DOHH2 (cell line): Measurements from ENCODE around the gene ZNF576.

Experiments used
- H3F3A ChIP-seq: fragments of 200-600 bp; sonication (generic), shearing (Covaris generic); 2 replicates; pipeline ENCODE4 v1.6.0; 2016; ENCODE audit warnings: antibody characterized with exemption, mild to moderate bottlenecking; ENCODE audit not compliant: control insufficient read depth, insufficient read depth
- H3K27ac ChIP-seq: fragments of 200-600 bp; sonication (generic); 2 replicates; pipeline ENCODE4 v1.5.1; 2014; ENCODE audit warnings: low read depth, mild to moderate bottlenecking, low read length, moderate library complexity
- H3K27me3 ChIP-seq: fragments of 200-600 bp; sonication (generic); 2 replicates; pipeline ENCODE4 v1.6.1; 2014; ENCODE audit warnings: mild to moderate bottlenecking, low read length, mixed read lengths; ENCODE audit not compliant: control insufficient read depth
- H3K36me3 ChIP-seq: fragments of 200-600 bp; sonication (generic); 2 replicates; pipeline ENCODE4 v1.6.1; 2014; ENCODE audit warnings: mild to moderate bottlenecking, low read length, moderate library complexity, mixed read lengths; ENCODE audit not compliant: control insufficient read depth
- H3K4me1 ChIP-seq: fragments of 200-600 bp; sonication (generic); 2 replicates; pipeline ENCODE4 v1.6.1; 2014; ENCODE audit warnings: mild to moderate bottlenecking, low read length, mixed read lengths; ENCODE audit not compliant: control insufficient read depth
- H3K4me2 ChIP-seq: fragments of 200-600 bp; sonication (generic); 2 replicates; pipeline ENCODE4 v1.6.0; 2014; ENCODE audit warnings: mild to moderate bottlenecking, low read length, moderate library complexity
- H3K4me3 ChIP-seq: fragments of 200-600 bp; sonication (generic); 2 replicates; pipeline ENCODE4 v1.5.1; 2014; ENCODE audit warnings: mild to moderate bottlenecking, low read length, mixed read lengths
- H3K79me2 ChIP-seq: fragments of 200-600 bp; sonication (generic); 2 replicates; pipeline ENCODE4 v1.6.1; 2014; ENCODE audit warnings: mild to moderate bottlenecking, low read length, mixed read lengths; ENCODE audit not compliant: control insufficient read depth
- H3K9me2 ChIP-seq: fragments of 200-600 bp; sonication (generic); replicated peaks from 2 replicates; pipeline ENCODE4 v1.6.1; 2014; ENCODE audit warnings: mild to moderate bottlenecking, low read length, mixed read lengths; ENCODE audit not compliant: control insufficient read depth
- H3K9me3 ChIP-seq: fragments of 200-600 bp; sonication (generic); 2 replicates; pipeline ENCODE4 v1.6.1; 2014; ENCODE audit warnings: antibody characterized with exemption, low read length, mixed read lengths; ENCODE audit not compliant: control insufficient read depth, insufficient read depth
- H4K20me1 ChIP-seq: fragments of 200-600 bp; sonication (generic); 2 replicates; pipeline ENCODE4 v1.6.0; 2014; ENCODE audit warnings: low read depth, mild to moderate bottlenecking, antibody characterized with exemption, low read length, moderate library complexity; ENCODE audit not compliant: control insufficient read depth, insufficient read depth
- EZH2phosphoT487 ChIP-seq: fragments of 200-600 bp; sonication (generic); IDR thresholded peaks from 2 replicates; pipeline ENCODE4 v1.6.1; 2017; ENCODE audit warnings: borderline replicate concordance, mild to moderate bottlenecking, antibody characterized with exemption, low read length, moderate library complexity, mixed read lengths
- TF ChIP-seq, protein P1 (sequence below): fragments of 200-600 bp; sonication (generic); IDR thresholded peaks from one replicate; pipeline ENCODE4 v1.5.1; 2014; ENCODE audit warnings: antibody characterized with exemption, mild to moderate bottlenecking, low read depth, low read length; ENCODE audit not compliant: poor library complexity, severe bottlenecking

The ZNF576 gene

DNA sequence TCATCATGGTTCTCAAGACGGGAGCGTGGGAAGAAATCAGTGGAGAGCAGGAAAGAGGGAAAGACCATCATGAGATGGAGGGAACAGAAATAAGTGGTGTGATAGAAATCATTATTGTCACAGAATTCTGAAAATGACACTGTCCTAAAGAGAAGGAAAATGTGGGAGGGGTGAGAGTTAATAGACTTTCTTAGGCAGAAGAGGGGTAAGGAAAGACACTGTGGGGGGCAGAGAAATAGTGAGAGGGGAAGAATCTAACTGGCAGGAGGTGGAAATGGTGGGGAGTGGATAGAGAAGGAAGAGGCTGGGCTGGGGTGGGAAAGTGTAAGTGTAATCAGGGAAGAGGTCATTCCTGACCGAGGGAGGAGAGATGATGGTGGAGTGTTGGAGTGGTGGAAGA, 17.6 kb upstream of the ZNF576 start:
- H3K4me3 ChIP-seq: no peak overlapping the region
- H3K4me1 ChIP-seq: peaks cover 44% of the 10 kb centered on the region
- H4K20me1 ChIP-seq: no peaks in the 10 kb centered on the region
- no peak overlapping the region for H3K27ac ChIP-seq
- TF ChIP-seq EZH2phosphoT487: no peak
- TF ChIP-seq, protein P1, sequence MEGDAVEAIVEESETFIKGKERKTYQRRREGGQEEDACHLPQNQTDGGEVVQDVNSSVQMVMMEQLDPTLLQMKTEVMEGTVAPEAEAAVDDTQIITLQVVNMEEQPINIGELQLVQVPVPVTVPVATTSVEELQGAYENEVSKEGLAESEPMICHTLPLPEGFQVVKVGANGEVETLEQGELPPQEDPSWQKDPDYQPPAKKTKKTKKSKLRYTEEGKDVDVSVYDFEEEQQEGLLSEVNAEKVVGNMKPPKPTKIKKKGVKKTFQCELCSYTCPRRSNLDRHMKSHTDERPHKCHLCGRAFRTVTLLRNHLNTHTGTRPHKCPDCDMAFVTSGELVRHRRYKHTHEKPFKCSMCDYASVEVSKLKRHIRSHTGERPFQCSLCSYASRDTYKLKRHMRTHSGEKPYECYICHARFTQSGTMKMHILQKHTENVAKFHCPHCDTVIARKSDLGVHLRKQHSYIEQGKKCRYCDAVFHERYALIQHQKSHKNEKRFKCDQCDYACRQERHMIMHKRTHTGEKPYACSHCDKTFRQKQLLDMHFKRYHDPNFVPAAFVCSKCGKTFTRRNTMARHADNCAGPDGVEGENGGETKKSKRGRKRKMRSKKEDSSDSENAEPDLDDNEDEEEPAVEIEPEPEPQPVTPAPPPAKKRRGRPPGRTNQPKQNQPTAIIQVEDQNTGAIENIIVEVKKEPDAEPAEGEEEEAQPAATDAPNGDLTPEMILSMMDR: no peak
- peaks cover 8% of the 10 kb centered on the region; the same call in 1 of the 2 replicates for H3K36me3 ChIP-seq
- no peaks in the 10 kb centered on the region for H3K9me3 ChIP-seq
- H3K27me3 ChIP-seq: peaks cover 8% of the 10 kb centered on the region; the same call in 1 of the 2 replicates
- H3F3A ChIP-seq: peaks cover 6% of the 10 kb centered on the region
- peaks cover 12% of the 10 kb centered on the region for H3K79me2 ChIP-seq
- no peak overlapping the region for H3K4me2 ChIP-seq
- H3K9me2 ChIP-seq: no peaks in the 10 kb centered on the region

DNA sequence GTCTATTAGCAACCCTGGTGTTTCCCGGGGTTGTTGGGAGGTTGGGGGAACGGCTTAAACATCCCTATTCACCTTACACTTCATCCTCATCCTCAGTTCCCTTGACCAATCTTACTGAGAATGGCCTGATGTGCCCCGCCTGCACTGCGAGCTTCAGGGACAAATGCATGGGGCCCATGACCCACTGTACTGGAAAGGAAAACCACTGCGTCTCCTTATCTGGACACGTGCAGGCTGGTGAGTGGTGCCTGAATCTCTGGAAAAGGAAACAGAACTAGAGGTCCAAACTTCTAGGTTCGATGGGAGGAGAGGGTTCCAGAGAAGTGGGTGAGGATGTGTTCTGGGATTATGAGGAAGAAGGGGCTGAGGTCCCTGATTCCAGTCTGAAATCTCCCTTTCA, 14.9 kb upstream of the ZNF576 start:
- no peaks in the 10 kb centered on the region for H3K9me3 ChIP-seq
- H3K9me2 ChIP-seq: no peaks in the 10 kb centered on the region
- peaks cover 43% of the 10 kb centered on the region for H3K4me1 ChIP-seq
- peaks cover 8% of the 10 kb centered on the region; the same call in 1 of the 2 replicates for H3K27me3 ChIP-seq
- no peak overlapping the region for H3K27ac ChIP-seq
- H3K79me2 ChIP-seq: no peaks in the 10 kb centered on the region
- peak overlapping the region; percentile 46 for H3K4me2 ChIP-seq
- no peak for TF ChIP-seq EZH2phosphoT487
- TF ChIP-seq, protein P1: no peak
- 0 out of 2 replicates have a peak overlapping the region, but pooled peaks have one; percentile 8 for H3K4me3 ChIP-seq
- no peaks in the 10 kb centered on the region for H4K20me1 ChIP-seq
- H3F3A ChIP-seq: peaks cover 10% of the 10 kb centered on the region
- H3K36me3 ChIP-seq: no peaks in the 10 kb centered on the region; the same call in 1 of the 2 replicates

DNA sequence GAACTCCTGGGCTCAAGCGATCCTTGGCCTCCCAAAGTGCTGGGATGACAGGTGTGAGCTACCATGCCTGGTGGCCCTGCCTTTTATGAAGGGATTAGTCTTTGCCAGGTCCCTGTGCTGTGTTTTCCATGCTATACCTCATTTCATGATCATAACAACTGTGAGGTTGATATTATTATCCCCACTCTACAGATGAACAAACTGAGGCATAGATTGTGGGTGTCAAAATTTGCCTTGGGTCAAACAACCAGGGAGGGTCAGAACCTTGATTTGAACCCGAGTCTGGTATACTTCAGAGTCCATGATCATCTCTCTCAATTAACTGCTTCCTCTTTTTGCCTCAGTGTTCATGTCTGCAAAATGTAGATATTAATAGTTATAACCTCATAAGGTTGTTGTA, 13.9 kb upstream of the ZNF576 start:
- Histone ChIP-seq H3K4me1 (peaks cover 43% of the 10 kb centered on the region), H3K4me2 (peak overlapping the region; percentile 46)

More for the DNA sequence above, 13.9 kb upstream of the ZNF576 start:
- Histone ChIP-seq H3K79me2 (no peaks in the 10 kb centered on the region), H4K20me1 (no peaks in the 10 kb centered on the region), H3K4me3 (no peak overlapping the region), H3K27me3 (peaks cover 8% of the 10 kb centered on the region; the same call in 1 of the 2 replicates), H3F3A (peaks cover 10% of the 10 kb centered on the region), H3K27ac (no peak overlapping the region), H3K9me2 (no peaks in the 10 kb centered on the region), H3K36me3 (no peaks in the 10 kb centered on the region; the same call in 1 of the 2 replicates), H3K9me3 (no peaks in the 10 kb centered on the region)
- no peak for TF ChIP-seq EZH2phosphoT487
- TF ChIP-seq, protein P1: no peak
